GM18873 (cell line): ENCODE data around the gene CCDC8.

Source experiments
- ATAC-seq: cut with Tn5 transposase; IDR thresholded peaks from one replicate; pipeline ENCODE4 v1.9.1; 2021; ENCODE audit warnings: mild to moderate bottlenecking, moderate library complexity, moderate number of reproducible peaks; ENCODE audit not compliant: unreplicated experiment, low FRiP score

CCDC8 gene

DNA sequence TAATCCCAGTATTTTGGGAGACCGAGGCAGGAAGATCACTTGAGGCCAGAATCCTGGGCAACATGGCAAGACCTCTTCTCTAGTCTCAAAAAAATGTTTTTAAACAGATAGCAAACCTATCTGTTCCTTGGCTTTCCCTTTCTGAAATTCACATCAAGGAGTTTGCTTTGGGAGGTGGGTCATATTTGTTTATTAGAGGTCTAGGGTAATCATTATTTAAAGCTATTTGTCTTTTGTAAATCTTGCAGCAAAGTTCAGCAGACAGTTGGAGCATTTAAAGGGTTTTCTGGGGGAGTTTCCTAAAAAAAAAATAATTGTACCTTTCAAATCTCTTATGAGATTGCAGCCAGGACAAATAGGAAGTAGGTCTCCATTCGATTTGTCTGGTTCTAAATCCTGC lies 49.0 kb downstream of the CCDC8 start:
- no peak for ATAC-seq

GRCh38 chr19:46361915-46362314 lies 51.4 kb downstream of the CCDC8 start:
- no peak for ATAC-seq
